T-cell (primary cell): Measurements from ENCODE around the gene ARID3A. TPM values are rescaled to one million over a fixed set of nuclear protein-coding genes. Genes with fewer than 3 reads are reported as not detected.

Experiments
- ATAC-seq, 4 experiments: fragments of 200-7000 bp in 3 of 4; fragments of 150-1000 bp in 1 of 4; cut with Tn5 transposase; replicated peaks in 1 of 4; 1 replicate in 3 of 4; 2 replicates in 1 of 4; pipeline ENCODE4 v1.10.0; 2021; ENCODE audit warnings: moderate library complexity in 3 of 4, mild to moderate bottlenecking in 2 of 4, moderate number of reproducible peaks in 1 of 4
- CTCF ChIA-PET, 2 donors: fragments of 300-600 bp; sonication (Branson Sonifier 250); formaldehyde crosslinking; loops; one replicate each; lab custom pipeline; 2022; ENCODE audit warnings: antibody characterized with exemption in 2 of 2; lab: Charles Lee
- POLR2A ChIA-PET, 2 donors: fragments of 300-600 bp; sonication (Branson Sonifier 250); formaldehyde crosslinking; loops; one replicate each; lab custom pipeline; 2022; ENCODE audit warnings: antibody characterized with exemption in 2 of 2; lab: Charles Lee
- DNase-seq, 35 experiments: peaks; one replicate each; pipeline versions ENCODE4 v3.0.0 to v3.0.0-alpha.2; 2013 to 2023
- H3K27ac ChIP-seq: one replicate; pipeline ENCODE4 v1.5.1; 2013; ENCODE audit warnings: low read length
- H3K27me3 ChIP-seq, 2 experiments: replicated peaks in 1 of 2; 1 replicate in 1 of 2; 2 replicates in 1 of 2; pipeline versions ENCODE4 v1.6.1 to v1.7.0; 2013; ENCODE audit warnings: low read length in 1 of 2, mixed read lengths in 1 of 2; ENCODE audit not compliant: control insufficient read depth in 2 of 2, insufficient read depth in 2 of 2; ENCODE audit errors: extremely low read depth in 1 of 2
- H3K36me3 ChIP-seq, 2 donors: 1 replicate in 1 of 2; 2 replicates in 1 of 2; pipeline versions ENCODE4 v1.6.1 to v1.7.0; 2013; ENCODE audit warnings: low read length in 1 of 2; ENCODE audit not compliant: control insufficient read depth in 2 of 2, insufficient read depth in 1 of 2; ENCODE audit errors: extremely low read depth in 1 of 2
- H3K4me1 ChIP-seq, 2 experiments: 1 replicate in 1 of 2; 2 replicates in 1 of 2; pipeline versions ENCODE4 v1.6.1 to v1.7.0; 2013; ENCODE audit warnings: low read length in 2 of 2, mixed read lengths in 1 of 2; ENCODE audit not compliant: insufficient read depth in 2 of 2, control insufficient read depth in 1 of 2; ENCODE audit errors: extremely low read depth in 1 of 2
- H3K4me3 ChIP-seq, 2 donors: 1 replicate in 1 of 2; 2 replicates in 1 of 2; pipeline versions ENCODE4 v1.5.1 to v1.7.0; 2013; ENCODE audit warnings: mild to moderate bottlenecking in 2 of 2, low read length in 1 of 2, moderate library complexity in 1 of 2; ENCODE audit not compliant: control insufficient read depth in 1 of 2; ENCODE audit errors: extremely low read depth in 1 of 2
- H3K9me3 ChIP-seq: 2 replicates; pipeline ENCODE4 v1.7.0; 2013
- H3K27ac Mint-ChIP-seq, 2 donors: one replicate each; pipeline ENCODE4 v1.8.0; 2020 to 2021; ENCODE audit warnings: mild to moderate bottlenecking in 2 of 2, mixed read lengths in 2 of 2
- H3K27me3 Mint-ChIP-seq, 2 donors: one replicate each; pipeline ENCODE4 v1.8.0; 2021 to 2022; ENCODE audit warnings: mixed read lengths in 2 of 2
- H3K36me3 Mint-ChIP-seq: one replicate; pipeline ENCODE4 v1.8.0; 2021; ENCODE audit warnings: mixed read lengths
- H3K4me1 Mint-ChIP-seq, 3 donors: one replicate each; pipeline ENCODE4 v1.8.0; 2020 to 2022; ENCODE audit warnings: mixed read lengths in 3 of 3, mild to moderate bottlenecking in 1 of 3
- H3K4me3 Mint-ChIP-seq, 3 donors: one replicate each; pipeline ENCODE4 v1.8.0; 2020 to 2022; ENCODE audit warnings: mild to moderate bottlenecking in 3 of 3, mixed read lengths in 3 of 3, moderate library complexity in 3 of 3
- H3K9me3 Mint-ChIP-seq, 3 donors: one replicate each; pipeline ENCODE4 v1.8.0; 2020 to 2022; ENCODE audit warnings: mixed read lengths in 3 of 3
- WGBS: methylation state at CpG from one replicate; pipeline ENCODE4 v1.1.5; 2013; ENCODE audit warnings: missing lambda C conversion rate; ENCODE audit not compliant: insufficient coverage; 5-methylcytosine and 5-hydroxymethylcytosine counted together
- total RNA-seq, 35 experiments: library from RNA in 6 of 35; stranded (reverse) in 6 of 35; fragments of 120-200 nt in 1 of 35; gene quantifications; one replicate each; pipeline versions ENCODE4 v1.2.1 to v1.2.4 and lab custom pipeline; 2013 to 2026

Gene ARID3A
- total RNA-seq, 5 donors from 2014 or later (not counting 1 experiment from before 2014, with no cell fraction given): 9.8 to 13.2 (median 12.0) TPM

- H3K36me3 ChIP-seq: no peaks in the 10 kb centered on the region
- WGBS: 2% methylated on average over 84 of the region's 87 CpGs
- no peaks in the 10 kb centered on the region for H3K36me3 Mint-ChIP-seq
- peaks cover 15 to 64% of the 10 kb centered on the region in 2 experiments for H3K4me1 ChIP-seq
- H3K9me3 Mint-ChIP-seq: no peaks in the 10 kb centered on the region
- peak within 1 kb of the TSS; percentile 55 to 78 for H3K27ac Mint-ChIP-seq
- H3K27me3 ChIP-seq: peaks cover 0 to 44% of the 10 kb centered on the region in 2 experiments
- peak in 12 of 35 experiments; percentile 17 to 65 (median 55) for DNase-seq
- peak within 1 kb of the TSS; percentile 74 to 81 (median 77) for H3K4me3 Mint-ChIP-seq
- H3K4me3 ChIP-seq: peak within 1 kb of the TSS; percentile 15 to 67
- no peak within 1 kb of the TSS for H3K27ac ChIP-seq
- ChIA-PET POLR2A (no interaction called here), CTCF (no interaction called here)
- H3K27me3 Mint-ChIP-seq: peaks cover 0 to 5% of the 10 kb centered on the region in 2 donors
- no peaks in the 10 kb centered on the region for H3K9me3 ChIP-seq
- peaks cover 20 to 27% (median 24%) of the 10 kb centered on the region in 3 donors for H3K4me1 Mint-ChIP-seq
- peak in 2 of 4 experiments; percentile 10 to 11 for ATAC-seq
These were observed 8.3 kb upstream of the ARID3A start, which contains the start of gene KISS1R for GRCh38 chr19:917323-918151. Gene KISS1R (plus strand): TSS chr19:917333. CDS start chr19:917503, 170 bp downstream.

GRCh38 chr19:918152-918437 is 7.7 kb upstream of the ARID3A start:
- Histone ChIP-seq H3K27me3 (peaks cover 0 to 44% of the 10 kb centered on the region in 2 experiments), H3K27ac (no peak overlapping the region), H3K4me1 (peaks cover 15 to 64% of the 10 kb centered on the region in 2 experiments), H3K4me3 (peak overlapping the region; percentile 15 to 67), H3K36me3 (no peaks in the 10 kb centered on the region), H3K9me3 (no peaks in the 10 kb centered on the region)
- H3K4me1 Mint-ChIP-seq: peaks cover 20 to 27% (median 24%) of the 10 kb centered on the region in 3 donors
- ChIA-PET CTCF (no interaction called here), POLR2A (no interaction called here)
- no peaks in the 10 kb centered on the region for H3K36me3 Mint-ChIP-seq
- peaks cover 0 to 5% of the 10 kb centered on the region in 2 donors for H3K27me3 Mint-ChIP-seq
- peak overlapping the region; percentile 74 to 81 (median 77) for H3K4me3 Mint-ChIP-seq
- DNase-seq (no peak), ATAC-seq (no peak)
- WGBS: 0% methylated on average over 6 of the region's 12 CpGs
- no peaks in the 10 kb centered on the region for H3K9me3 Mint-ChIP-seq
- H3K27ac Mint-ChIP-seq: peak overlapping the region; percentile 55 to 78

GRCh38 chr19:918481-919198 is 7.2 kb upstream of the ARID3A start:
- no peaks in the 10 kb centered on the region for H3K9me3 ChIP-seq
- DNase-seq: peak in 3 of 35 experiments; percentile 17 to 43 (median 26)
- ChIA-PET CTCF (interaction anchor here (0.6 to 2.6 kb wide), 5 partner anchors 17 to 407 kb away, joined by 3 to 14 read pairs (median 7); no protein-coding TSS in a partner anchor), POLR2A (interaction anchor here (0.5 to 0.6 kb wide), 2 partner anchors 60 to 111 kb away, joined by 3 to 6 read pairs; no protein-coding TSS in a partner anchor)
- peak overlapping the region; percentile 49 to 81 (median 56) for H3K4me3 Mint-ChIP-seq
- no peaks in the 10 kb centered on the region for H3K36me3 Mint-ChIP-seq
- H3K4me1 Mint-ChIP-seq: peaks cover 20 to 26% (median 23%) of the 10 kb centered on the region in 3 donors
- peaks cover 0 to 44% of the 10 kb centered on the region in 2 experiments for H3K27me3 ChIP-seq
- H3K27me3 Mint-ChIP-seq: peaks cover 0 to 5% of the 10 kb centered on the region in 2 donors
- no peak overlapping the region for H3K27ac ChIP-seq
- no peaks in the 10 kb centered on the region for H3K36me3 ChIP-seq
- ATAC-seq: no peak
- H3K27ac Mint-ChIP-seq: no peak overlapping the region
- no peaks in the 10 kb centered on the region for H3K9me3 Mint-ChIP-seq
- no peak overlapping the region for H3K4me3 ChIP-seq
- 2% methylated on average over 41 of the region's 58 CpGs for WGBS
- peaks cover 13 to 62% of the 10 kb centered on the region in 2 experiments for H3K4me1 ChIP-seq

GRCh38 chr19:919199-920050 is 6.4 kb upstream of the ARID3A start:
- CTCF ChIA-PET: interaction anchor here (0.5 to 2.6 kb wide), 9 partner anchors 12 to 132 kb away, joined by 3 to 14 read pairs (median 5); no protein-coding TSS in a partner anchor
- Histone ChIP-seq H3K9me3 (no peaks in the 10 kb centered on the region), H3K4me3 (peak overlapping the region; percentile 15 to 40), H3K27ac (no peak overlapping the region), H3K27me3 (peaks cover 0 to 44% of the 10 kb centered on the region in 2 experiments), H3K36me3 (no peaks in the 10 kb centered on the region), H3K4me1 (peaks cover 12 to 63% of the 10 kb centered on the region in 2 experiments)
- no peaks in the 10 kb centered on the region for H3K36me3 Mint-ChIP-seq
- POLR2A ChIA-PET: interaction anchor here in 1 of 2 donors (0.5 kb wide), 1 partner anchor 110 kb away, joined by 3 read pairs; no protein-coding TSS in a partner anchor
- DNase-seq (peak in 16 of 35 experiments; percentile 35 to 69 (median 50)), ATAC-seq (peak; percentile 41 to 53 (median 46))
- peak overlapping the region in 1 of 2 donors; percentile 34 for H3K27ac Mint-ChIP-seq
- WGBS: 3% methylated on average over 65 of the region's 68 CpGs
- peaks cover 0 to 5% of the 10 kb centered on the region in 2 donors for H3K27me3 Mint-ChIP-seq
- no peaks in the 10 kb centered on the region for H3K9me3 Mint-ChIP-seq
- H3K4me3 Mint-ChIP-seq: peak overlapping the region; percentile 49 to 81 (median 56)
- H3K4me1 Mint-ChIP-seq: peaks cover 20 to 27% (median 24%) of the 10 kb centered on the region in 3 donors

GRCh38 chr19:920051-920864 is 5.6 kb upstream of the ARID3A start:
- peak overlapping the region; percentile 73 to 82 (median 81) for H3K4me3 Mint-ChIP-seq
- peak; percentile 40 to 82 (median 63) for DNase-seq
- ATAC-seq: peak; percentile 54 to 67 (median 55)
- ChIA-PET POLR2A (interaction anchor here in 1 of 2 donors (0.6 kb wide), 1 partner anchor 297 kb away, joined by 4 read pairs; no protein-coding TSS in a partner anchor), CTCF (interaction anchor here (0.5 to 2.6 kb wide), 7 partner anchors 11 to 347 kb away, joined by 3 to 14 read pairs (median 5); no protein-coding TSS in a partner anchor)
- H3K4me1 Mint-ChIP-seq: peaks cover 13 to 23% (median 21%) of the 10 kb centered on the region in 3 donors
- peaks cover 0 to 40% of the 10 kb centered on the region in 2 experiments for H3K27me3 ChIP-seq
- no peaks in the 10 kb centered on the region for H3K9me3 ChIP-seq
- H3K36me3 Mint-ChIP-seq: no peaks in the 10 kb centered on the region
- no peaks in the 10 kb centered on the region for H3K36me3 ChIP-seq
- peak overlapping the region; percentile 75 to 80 for H3K27ac Mint-ChIP-seq
- H3K4me3 ChIP-seq: peak overlapping the region; percentile 40 to 51
- H3K4me1 ChIP-seq: peaks cover 12 to 66% of the 10 kb centered on the region in 2 experiments
- no peaks in the 10 kb centered on the region for H3K9me3 Mint-ChIP-seq
- peaks cover 0 to 2% of the 10 kb centered on the region in 2 donors for H3K27me3 Mint-ChIP-seq
- H3K27ac ChIP-seq: no peak overlapping the region
- under 1% methylated on average over 71 of the region's 84 CpGs for WGBS
